ENCODE data around the gene GASK1A. TPM values are rescaled to one million over a fixed set of nuclear protein-coding genes. Genes with fewer than 3 reads are reported as not detected.

The GASK1A gene
- total RNA-seq, 2 donors from 2014 or later = 4.0 to 5.3 TPM

GRCh38 chr3:43104660-43105595, 125.8 kb downstream of the GASK1A start:
- Mint-ChIP-seq H3K27ac (no peak overlapping the region), H3K27me3 (ENCODE audit: insufficient read depth) (peaks cover 33% of the 10 kb centered on the region), H3K9me3 (no peaks in the 10 kb centered on the region)

GRCh38 chr3:43105596-43106292, 126.6 kb downstream of the GASK1A start, which contains the start of gene POMGNT2:
Gene POMGNT2 (minus strand): TSS chr3:43106079. CDS start chr3:43081431, 24,648 bp downstream.
- Histone ChIP-seq H3K36me3 (ENCODE audit: control insufficient read depth, insufficient read depth, low read length) (no peaks in the 10 kb centered on the region), H3K27me3 (ENCODE audit: control insufficient read depth, insufficient read depth, low read length, poor library complexity, severe bottlenecking) (peaks cover 20% of the 10 kb centered on the region), H3K4me1 (ENCODE audit: control insufficient read depth, insufficient read depth, low read length) (no peaks in the 10 kb centered on the region), H3K9ac (ENCODE audit: extremely low read depth, low read length, poor library complexity, severe bottlenecking) (peak within 1 kb of the TSS; percentile 26), H3K9me3 (ENCODE audit: control insufficient read depth, low read length) (no peaks in the 10 kb centered on the region), H3K4me3 (ENCODE audit: low read length) (peak within 1 kb of the TSS; percentile 77), H3K27ac (ENCODE audit: low read depth, low read length) (no peak within 1 kb of the TSS)
- peak; percentile 97 for DNase-seq
- TF ChIP-seq CTCF (conservative IDR thresholded peaks at IDR 0.05) = no peak
- no peaks in the 10 kb centered on the region for H3K9me3 Mint-ChIP-seq
- H3K4me1 Mint-ChIP-seq = peaks cover 10% of the 10 kb centered on the region
- H3K4me3 Mint-ChIP-seq = peak within 1 kb of the TSS; percentile 50
- 1 to 2% methylated on average over 31 to 71 of the region's 71 CpGs for WGBS, 2 experiments (ENCODE audit: insufficient coverage in 1 of 2, insufficient read length in 1 of 2)
- H3K36me3 Mint-ChIP-seq (ENCODE audit: low read depth) = no peaks in the 10 kb centered on the region
- no peak within 1 kb of the TSS for H3K27ac Mint-ChIP-seq
- H3K27me3 Mint-ChIP-seq (ENCODE audit: insufficient read depth) = peaks cover 33% of the 10 kb centered on the region

More at GRCh38 chr3:43104660-43105595, 125.8 kb downstream of the GASK1A start:
- TF ChIP-seq CTCF (conservative IDR thresholded peaks at IDR 0.05) = no peak
- peak overlapping the region; percentile 75 for H3K4me3 ChIP-seq (ENCODE audit: low read length)
- no peaks in the 10 kb centered on the region for H3K4me1 ChIP-seq (ENCODE audit: control insufficient read depth, insufficient read depth, low read length)
- H3K27me3 ChIP-seq (ENCODE audit: control insufficient read depth, insufficient read depth, low read length, poor library complexity, severe bottlenecking) = peaks cover 20% of the 10 kb centered on the region
- H3K4me3 Mint-ChIP-seq = peak overlapping the region; percentile 50
- H3K36me3 ChIP-seq (ENCODE audit: control insufficient read depth, insufficient read depth, low read length) = no peaks in the 10 kb centered on the region
- WGBS, 2 experiments (ENCODE audit: insufficient coverage in 1 of 2, insufficient read length in 1 of 2) = 60 to 93% methylated on average over 8 to 33 of the region's 33 CpGs
- no peaks in the 10 kb centered on the region for H3K9me3 ChIP-seq (ENCODE audit: control insufficient read depth, low read length)
- peaks cover 10% of the 10 kb centered on the region for H3K4me1 Mint-ChIP-seq
- peak; percentile 63 for DNase-seq
- H3K27ac ChIP-seq (ENCODE audit: low read depth, low read length) = no peak overlapping the region
- H3K9ac ChIP-seq (ENCODE audit: extremely low read depth, low read length, poor library complexity, severe bottlenecking) = no peak overlapping the region
- no peaks in the 10 kb centered on the region for H3K36me3 Mint-ChIP-seq (ENCODE audit: low read depth)

- Histone ChIP-seq H3K9me3 (ENCODE audit: control insufficient read depth, low read length) (no peaks in the 10 kb centered on the region), H3K4me3 (ENCODE audit: low read length) (peak overlapping the region; percentile 77), H3K27ac (ENCODE audit: low read depth, low read length) (no peak overlapping the region), H3K36me3 (ENCODE audit: control insufficient read depth, insufficient read depth, low read length) (no peaks in the 10 kb centered on the region), H3K9ac (ENCODE audit: extremely low read depth, low read length, poor library complexity, severe bottlenecking) (no peak overlapping the region), H3K4me1 (ENCODE audit: control insufficient read depth, insufficient read depth, low read length) (no peaks in the 10 kb centered on the region), H3K27me3 (ENCODE audit: control insufficient read depth, insufficient read depth, low read length, poor library complexity, severe bottlenecking) (peaks cover 20% of the 10 kb centered on the region)
- no peak overlapping the region for H3K27ac Mint-ChIP-seq
- no peaks in the 10 kb centered on the region for H3K36me3 Mint-ChIP-seq (ENCODE audit: low read depth)
- peak overlapping the region; percentile 50 for H3K4me3 Mint-ChIP-seq
- whole genome bisulfite sequencing, 2 experiments (ENCODE audit: insufficient coverage in 1 of 2, insufficient read length in 1 of 2) = 13 to 21% methylated on average over 3 to 6 of the region's 6 CpGs
- no peak for DNase-seq
- H3K4me1 Mint-ChIP-seq = peaks cover 10% of the 10 kb centered on the region
- no peak for TF ChIP-seq CTCF (conservative IDR thresholded peaks at IDR 0.05)
- peaks cover 33% of the 10 kb centered on the region for H3K27me3 Mint-ChIP-seq (ENCODE audit: insufficient read depth)
- no peaks in the 10 kb centered on the region for H3K9me3 Mint-ChIP-seq
These were observed 127.2 kb downstream of the GASK1A start for GRCh38 chr3:43106293-43106628.

Other genes starting within 250 kb of the GASK1A start
- gene CCDC13, start 206.1 kb upstream of the GASK1A start, total RNA-seq = 1 to 10 TPM in 1 of 2 donors, under 1 TPM in 1; 0.64 to 1.1 TPM
- 100 to 1,000 TPM; 116 to 121 TPM for gene HIGD1A, start 174.8 kb upstream of the GASK1A start, total RNA-seq
- 1 to 10 TPM; 1.1 TPM for gene ACKR2, start 169.9 kb upstream of the GASK1A start, total RNA-seq
- not detected for gene CYP8B1, start 103.4 kb upstream of the GASK1A start, total RNA-seq
- gene ZNF662, start 73.2 kb upstream of the GASK1A start, total RNA-seq = 1 to 10 TPM in 1 of 2 donors, not detected in 1; 1.8 TPM
- gene POMGNT2, start 126.8 kb downstream of the GASK1A start, total RNA-seq = 10 to 100 TPM; 12.7 to 14.5 TPM

Data from endodermal cell (in vitro differentiated cells).